D721Med (cell line): ENCODE measurements around the gene EFNA5.

ENCODE experiments used
- DNase-seq: peaks from one replicate; pipeline ENCODE4 v3.0.0; 2011; ENCODE audit warnings: low spot score; ENCODE audit not compliant: insufficient read length
- FAIRE-seq: peaks from 2 replicates; lab custom pipeline; 2011; peaks lifted over from hg19 to GRCh38; lab: Jason Lieb, UNC
- CTCF ChIP-seq: IDR thresholded peaks from 2 replicates; pipeline ENCODE4 v1.5.1; 2012; ENCODE audit warnings: mild to moderate bottlenecking, control low read depth; ENCODE audit not compliant: insufficient read depth; ENCODE audit errors: missing control alignments

Gene EFNA5

GRCh38 chr5:107687404-107687803 is 16.7 kb upstream of the EFNA5 start:
- TF ChIP-seq CTCF, result no peak
- FAIRE-seq, result no peak
- DNase-seq, result no peak

GRCh38 chr5:107682533-107682932 is 11.8 kb upstream of the EFNA5 start:
- TF ChIP-seq CTCF, result no peak
- DNase-seq, result no peak

GRCh38 chr5:107680799-107681198 is 10.1 kb upstream of the EFNA5 start:
- TF ChIP-seq CTCF, result no peak
- FAIRE-seq (no peak), DNase-seq (no peak)

More at GRCh38 chr5:107682533-107682932, 11.8 kb upstream of the EFNA5 start:
- FAIRE-seq, result no peak

- TF ChIP-seq CTCF, result no peak
- no peak for DNase-seq
- FAIRE-seq, result no peak
Measured at GRCh38 chr5:107680099-107680498, 9.4 kb upstream of the EFNA5 start.

- DNase-seq, result no peak
- FAIRE-seq, result no peak
- no peak for TF ChIP-seq CTCF
Measured at GRCh38 chr5:107676702-107677101, 6.0 kb upstream of the EFNA5 start.

- no peak for DNase-seq
- TF ChIP-seq CTCF, result no peak
- FAIRE-seq, result no peak
Measured at GRCh38 chr5:107675201-107675600, 4.5 kb upstream of the EFNA5 start.

GRCh38 chr5:107674655-107675054 is 3.9 kb upstream of the EFNA5 start:
- DNase-seq, result no peak
- no peak for FAIRE-seq
- no peak for TF ChIP-seq CTCF
